ENCODE data around the gene MS4A12. TPM values are rescaled to one million over a fixed set of nuclear protein-coding genes. Genes with fewer than 3 reads are reported as not detected.
"Not testable (repeated sequence)": the region's sequence is repeated elsewhere in the genome, so short reads cannot be mapped to it uniquely, and the experiment has no call there.

Gene MS4A12
- total RNA-seq, 1 donor from 2014 or later: not detected

DNA sequence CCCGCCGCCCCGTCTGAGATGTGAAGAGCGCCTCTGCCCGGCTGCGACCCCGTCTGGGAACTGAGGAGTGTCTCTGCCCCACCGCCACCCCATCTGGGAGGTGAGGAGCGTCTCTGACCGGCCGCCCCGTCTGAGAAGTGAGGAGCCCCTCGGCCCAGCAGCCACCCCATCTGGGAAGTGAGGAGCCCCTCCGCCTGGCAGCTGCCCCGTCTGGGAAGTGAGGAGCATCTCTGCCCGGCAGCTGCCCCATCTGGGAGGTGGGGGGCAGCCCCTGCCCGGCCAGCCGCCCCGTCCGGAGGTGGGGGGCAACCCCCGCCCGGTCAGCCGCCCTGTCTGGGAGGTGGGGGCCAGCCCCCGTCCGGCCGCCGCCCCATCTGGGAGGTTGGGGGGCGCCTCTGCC lies 17.6 kb downstream of the MS4A12 start:
- not testable (repeated sequence) for H3K4me1 ChIP-seq (ENCODE audit: control insufficient read depth in 3 of 3, insufficient read depth in 3 of 3, low read length in 3 of 3); H3K4me3 ChIP-seq (ENCODE audit: low read length in 3 of 3); H3K27ac ChIP-seq (ENCODE audit: low read depth, low read length); H3K9ac ChIP-seq (ENCODE audit: low read depth in 1 of 3, low read length in 3 of 3); H3K36me3 ChIP-seq (ENCODE audit: control insufficient read depth in 3 of 3, insufficient read depth in 3 of 3, low read length in 3 of 3); H3K9me3 ChIP-seq (ENCODE audit: control insufficient read depth in 3 of 3, low read length in 3 of 3); H3K27me3 ChIP-seq (ENCODE audit: control insufficient read depth in 3 of 3, insufficient read depth in 3 of 3, low read length in 3 of 3)

DNA sequence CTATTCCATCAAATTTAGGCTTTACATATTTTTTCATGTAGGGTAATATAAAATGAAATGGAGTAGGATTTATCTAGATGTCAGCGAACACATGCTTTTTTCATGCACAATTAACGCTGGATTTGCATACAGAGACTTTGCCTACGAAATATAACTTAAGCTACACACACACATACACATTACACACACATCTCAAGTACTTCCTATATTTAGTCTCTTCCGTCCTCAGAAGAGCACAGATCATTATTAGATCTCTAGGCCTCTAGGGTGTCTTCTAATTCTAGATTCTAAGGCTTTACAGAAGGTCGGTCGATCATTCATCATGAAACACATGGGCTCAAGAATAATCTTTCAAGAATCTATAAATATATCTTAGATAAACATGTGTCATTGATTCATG lies 18.8 kb downstream of the MS4A12 start:
- no peaks in the 10 kb centered on the region for H3K9me3 ChIP-seq (ENCODE audit: control insufficient read depth in 3 of 3, low read length in 3 of 3)
- H3K36me3 ChIP-seq (ENCODE audit: control insufficient read depth in 3 of 3, insufficient read depth in 3 of 3, low read length in 3 of 3): no peaks in the 10 kb centered on the region
- H3K9ac ChIP-seq (ENCODE audit: low read depth in 1 of 3, low read length in 3 of 3): no peak overlapping the region
- no peaks in the 10 kb centered on the region for H3K4me1 ChIP-seq (ENCODE audit: control insufficient read depth in 3 of 3, insufficient read depth in 3 of 3, low read length in 3 of 3)
- H3K27me3 ChIP-seq (ENCODE audit: control insufficient read depth in 3 of 3, insufficient read depth in 3 of 3, low read length in 3 of 3): no peaks in the 10 kb centered on the region
- no peak overlapping the region for H3K27ac ChIP-seq (ENCODE audit: low read depth, low read length)
- no peak overlapping the region for H3K4me3 ChIP-seq (ENCODE audit: low read length in 3 of 3)

DNA sequence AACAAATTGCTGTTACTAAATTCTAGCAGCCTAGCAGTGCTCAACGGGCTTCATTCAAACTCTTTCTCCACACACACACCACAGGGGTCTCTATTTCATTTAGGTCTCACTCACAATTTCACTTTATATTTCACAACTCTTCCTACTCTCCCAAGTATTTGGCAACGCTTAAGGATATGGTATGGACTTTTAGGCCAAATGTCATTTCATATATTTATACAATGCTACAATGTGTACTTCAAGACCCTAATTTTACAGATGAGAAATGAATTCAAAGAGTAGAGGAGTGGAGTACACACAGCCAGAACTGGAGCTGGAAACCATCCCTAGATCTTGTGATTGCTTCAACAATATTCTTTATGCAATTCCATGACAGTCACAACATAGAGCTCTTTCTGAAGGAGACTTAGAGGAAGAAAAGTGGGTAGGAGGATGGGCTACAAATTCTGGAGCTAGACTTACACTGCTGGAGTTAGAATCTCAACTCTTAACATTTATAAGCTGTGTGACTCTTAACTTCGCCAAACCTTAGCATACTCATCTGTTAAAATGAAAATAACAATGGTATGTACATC lies 20.2 kb downstream of the MS4A12 start:
- Histone ChIP-seq H3K27ac (ENCODE audit: low read depth, low read length) (no peak overlapping the region), H3K27me3 (ENCODE audit: control insufficient read depth in 3 of 3, insufficient read depth in 3 of 3, low read length in 3 of 3) (no peaks in the 10 kb centered on the region), H3K9ac (ENCODE audit: low read depth in 1 of 3, low read length in 3 of 3) (no peak overlapping the region), H3K4me3 (ENCODE audit: low read length in 3 of 3) (no peak overlapping the region), H3K9me3 (ENCODE audit: control insufficient read depth in 3 of 3, low read length in 3 of 3) (no peaks in the 10 kb centered on the region), H3K4me1 (ENCODE audit: control insufficient read depth in 3 of 3, insufficient read depth in 3 of 3, low read length in 3 of 3) (no peaks in the 10 kb centered on the region), H3K36me3 (ENCODE audit: control insufficient read depth in 3 of 3, insufficient read depth in 3 of 3, low read length in 3 of 3) (no peaks in the 10 kb centered on the region)

GRCh38 chr11:60513496-60514460 lies 21.2 kb downstream of the MS4A12 start:
- Histone ChIP-seq H3K4me3 (ENCODE audit: low read length in 3 of 3) (no peak overlapping the region), H3K36me3 (ENCODE audit: control insufficient read depth in 3 of 3, insufficient read depth in 3 of 3, low read length in 3 of 3) (no peaks in the 10 kb centered on the region), H3K27ac (ENCODE audit: low read depth, low read length) (no peak overlapping the region), H3K9me3 (ENCODE audit: control insufficient read depth in 3 of 3, low read length in 3 of 3) (no peaks in the 10 kb centered on the region), H3K27me3 (ENCODE audit: control insufficient read depth in 3 of 3, insufficient read depth in 3 of 3, low read length in 3 of 3) (no peaks in the 10 kb centered on the region), H3K4me1 (ENCODE audit: control insufficient read depth in 3 of 3, insufficient read depth in 3 of 3, low read length in 3 of 3) (no peaks in the 10 kb centered on the region), H3K9ac (ENCODE audit: low read depth in 1 of 3, low read length in 3 of 3) (no peak overlapping the region)

GRCh38 chr11:60515144-60515855 lies 22.7 kb downstream of the MS4A12 start, which contains the start of gene MS4A13:
Gene MS4A13, plus strand, starts transcription at chr11:60515392. Its CDS starts 2,692 bp downstream, at chr11:60518084.
- Histone ChIP-seq H3K4me1 (ENCODE audit: control insufficient read depth in 3 of 3, insufficient read depth in 3 of 3, low read length in 3 of 3) (no peaks in the 10 kb centered on the region), H3K36me3 (ENCODE audit: control insufficient read depth in 3 of 3, insufficient read depth in 3 of 3, low read length in 3 of 3) (no peaks in the 10 kb centered on the region), H3K9me3 (ENCODE audit: control insufficient read depth in 3 of 3, low read length in 3 of 3) (no peaks in the 10 kb centered on the region), H3K9ac (ENCODE audit: low read depth in 1 of 3, low read length in 3 of 3) (no peak within 1 kb of the TSS), H3K4me3 (ENCODE audit: low read length in 3 of 3) (no peak within 1 kb of the TSS), H3K27me3 (ENCODE audit: control insufficient read depth in 3 of 3, insufficient read depth in 3 of 3, low read length in 3 of 3) (no peaks in the 10 kb centered on the region), H3K27ac (ENCODE audit: low read depth, low read length) (no peak within 1 kb of the TSS)

DNA sequence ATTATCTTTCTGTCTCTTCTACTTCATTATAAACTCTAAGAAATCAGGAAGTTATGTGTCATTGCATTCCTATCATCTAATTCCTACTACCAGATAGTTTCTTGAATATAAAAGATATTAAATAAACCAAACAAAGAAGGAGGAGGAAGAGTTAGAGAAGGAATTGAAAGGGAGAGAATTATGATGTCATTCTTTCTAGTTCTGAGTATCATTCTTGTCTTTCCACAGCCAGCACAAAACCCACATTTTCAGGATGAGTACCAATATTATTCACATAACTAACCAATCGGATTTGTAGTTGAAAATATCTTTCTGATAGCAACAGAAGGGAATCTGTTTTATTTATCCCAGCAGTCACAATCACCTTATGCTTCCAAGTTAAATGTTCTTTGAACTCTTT lies 35.9 kb downstream of the MS4A12 start:
- Histone ChIP-seq H3K36me3 (ENCODE audit: control insufficient read depth in 3 of 3, insufficient read depth in 3 of 3, low read length in 3 of 3) (no peaks in the 10 kb centered on the region), H3K27ac (ENCODE audit: low read depth, low read length) (no peak overlapping the region), H3K9me3 (ENCODE audit: control insufficient read depth in 3 of 3, low read length in 3 of 3) (no peaks in the 10 kb centered on the region), H3K4me1 (ENCODE audit: control insufficient read depth in 3 of 3, insufficient read depth in 3 of 3, low read length in 3 of 3) (no peaks in the 10 kb centered on the region), H3K9ac (ENCODE audit: low read depth in 1 of 3, low read length in 3 of 3) (no peak overlapping the region), H3K4me3 (ENCODE audit: low read length in 3 of 3) (no peak overlapping the region), H3K27me3 (ENCODE audit: control insufficient read depth in 3 of 3, insufficient read depth in 3 of 3, low read length in 3 of 3) (no peaks in the 10 kb centered on the region)

DNA sequence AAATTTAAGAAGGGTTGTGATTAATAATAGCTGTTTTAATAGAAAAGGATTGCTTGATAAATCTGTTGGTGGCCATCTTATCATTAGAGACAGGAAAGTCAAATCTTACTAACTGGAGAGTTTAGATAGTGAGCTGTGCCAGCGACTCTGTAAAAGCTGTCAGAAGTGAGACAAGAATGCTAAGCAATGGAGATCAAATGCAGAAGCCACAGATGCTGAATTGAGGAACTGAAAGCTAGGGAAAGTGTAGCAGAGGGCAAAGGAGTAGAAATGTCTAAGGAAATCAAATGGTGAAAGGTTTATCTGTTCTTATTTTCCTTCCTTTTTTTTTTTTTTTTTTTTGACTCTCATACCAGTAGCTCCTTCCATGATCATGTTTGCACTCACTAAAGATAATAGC lies 36.4 kb downstream of the MS4A12 start:
- Histone ChIP-seq H3K4me3 (ENCODE audit: low read length in 3 of 3) (no peak overlapping the region), H3K36me3 (ENCODE audit: control insufficient read depth in 3 of 3, insufficient read depth in 3 of 3, low read length in 3 of 3) (no peaks in the 10 kb centered on the region), H3K27ac (ENCODE audit: low read depth, low read length) (no peak overlapping the region), H3K9ac (ENCODE audit: low read depth in 1 of 3, low read length in 3 of 3) (no peak overlapping the region), H3K4me1 (ENCODE audit: control insufficient read depth in 3 of 3, insufficient read depth in 3 of 3, low read length in 3 of 3) (no peaks in the 10 kb centered on the region), H3K27me3 (ENCODE audit: control insufficient read depth in 3 of 3, insufficient read depth in 3 of 3, low read length in 3 of 3) (no peaks in the 10 kb centered on the region), H3K9me3 (ENCODE audit: control insufficient read depth in 3 of 3, low read length in 3 of 3) (no peaks in the 10 kb centered on the region)

GRCh38 chr11:60530454-60531100 lies 38.0 kb downstream of the MS4A12 start:
- Histone ChIP-seq H3K4me3 (ENCODE audit: low read length in 3 of 3) (no peak overlapping the region), H3K27ac (ENCODE audit: low read depth, low read length) (no peak overlapping the region), H3K4me1 (ENCODE audit: control insufficient read depth in 3 of 3, insufficient read depth in 3 of 3, low read length in 3 of 3) (no peaks in the 10 kb centered on the region), H3K9me3 (ENCODE audit: control insufficient read depth in 3 of 3, low read length in 3 of 3) (no peaks in the 10 kb centered on the region), H3K36me3 (ENCODE audit: control insufficient read depth in 3 of 3, insufficient read depth in 3 of 3, low read length in 3 of 3) (no peaks in the 10 kb centered on the region), H3K9ac (ENCODE audit: low read depth in 1 of 3, low read length in 3 of 3) (no peak overlapping the region), H3K27me3 (ENCODE audit: control insufficient read depth in 3 of 3, insufficient read depth in 3 of 3, low read length in 3 of 3) (no peaks in the 10 kb centered on the region)

GRCh38 chr11:60532383-60532782 lies 39.8 kb downstream of the MS4A12 start:
- H3K9ac ChIP-seq (ENCODE audit: low read depth in 1 of 3, low read length in 3 of 3); H3K9me3 ChIP-seq (ENCODE audit: control insufficient read depth in 3 of 3, low read length in 3 of 3); H3K4me3 ChIP-seq (ENCODE audit: low read length in 3 of 3); H3K27ac ChIP-seq (ENCODE audit: low read depth, low read length); H3K27me3 ChIP-seq (ENCODE audit: control insufficient read depth in 3 of 3, insufficient read depth in 3 of 3, low read length in 3 of 3); H3K36me3 ChIP-seq (ENCODE audit: control insufficient read depth in 3 of 3, insufficient read depth in 3 of 3, low read length in 3 of 3); H3K4me1 ChIP-seq (ENCODE audit: control insufficient read depth in 3 of 3, insufficient read depth in 3 of 3, low read length in 3 of 3): not testable (repeated sequence)

All from skeletal muscle tissue (tissue), 4 donors.